Esophagus squamous epithelium (tissue), 4 donors: ENCODE measurements around the gene EHD4.

ENCODE experiments used
- CTCF ChIP-seq, 6 experiments: fragments of 450-650 bp in 4 of 6; fragments of 200-600 bp in 2 of 6; sonication (generic) in 2 of 6; IDR thresholded peaks; one replicate each; pipeline ENCODE4 v1.5.1; 2016 to 2019; ENCODE audit warnings: antibody characterized with exemption in 6 of 6, mild to moderate bottlenecking in 4 of 6, moderate library complexity in 4 of 6
- POLR2A ChIP-seq, 4 donors: fragments of 450-650 bp; IDR thresholded peaks; one replicate each; pipeline ENCODE4 v1.6.1; 2017; ENCODE audit warnings: antibody characterized with exemption in 4 of 4, mild to moderate bottlenecking in 4 of 4, moderate library complexity in 3 of 4

- TF ChIP-seq POLR2A (IDR thresholded peaks at IDR 0.05) (no peak), CTCF (IDR thresholded peaks at IDR 0.05) (no peak)
Measured at GRCh38 chr15:41950127-41950483, 22.3 kb downstream of the EHD4 start.
